Measurements from ENCODE around the gene PFKM.

GRCh38 chr12:48126953-48127630 is 7.9 kb downstream of the PFKM start:
- TF ChIP-seq CTCF (IDR thresholded peaks at IDR 0.05; ENCODE audit: low read length) (no peak), EZH2 (optimal IDR thresholded peaks at IDR 0.05; ENCODE audit: low read depth, low read length) (no peak)
